HepG2 (cell line): ENCODE measurements around the gene SFT2D1. TPM values are rescaled to one million over a fixed set of nuclear protein-coding genes. Genes with fewer than 3 reads are reported as not detected.

ENCODE experiments used
- ATAC-seq: fragments of 200-7000 bp; cut with Tn5 transposase; 3 replicates; pipeline ENCODE4 v1.9.1; 2020; ENCODE audit warnings: mild to moderate bottlenecking, moderate library complexity
- BruUV-seq: library from RNA; stranded (reverse); fragments of 400-500 nt; replicated peaks from 2 replicates; lab custom pipeline; 2021; lab: Mats Ljungman, UMichigan
- CTCF ChIA-PET: fragments of 300-600 bp; formaldehyde crosslinking; extraction: SDS; loops from one replicate; lab custom pipeline; 2021; ENCODE audit warnings: low total read pairs, inconsistent platforms, low intra/inter-chr PET ratio; lab: Yijun Ruan, JAX
- POLR2A ChIA-PET: fragments of 350-600 bp; sonication (Branson Sonifier 250); formaldehyde crosslinking; loops from one replicate; lab custom pipeline; 2020; ENCODE audit warnings: antibody characterized with exemption, inconsistent platforms; lab: Yijun Ruan, JAX
- DNase-seq: peaks from one replicate; pipeline ENCODE4 v3.0.0-alpha.2; 2015; ENCODE audit warnings: low spot score
- FAIRE-seq: peaks from 3 replicates; lab custom pipeline; 2011; peaks lifted over from hg19 to GRCh38; lab: Jason Lieb, UNC
- H2AFZ ChIP-seq: one replicate; pipeline ENCODE4 v1.6.1; 2011; ENCODE audit warnings: low read length, inconsistent platforms
- H3K27ac ChIP-seq: fragments of 300-600 bp; 3 replicates; pipeline ENCODE4 v1.8.0; 2011; ENCODE audit warnings: mixed run types, mild to moderate bottlenecking, mixed read lengths, low read length, inconsistent platforms; ENCODE audit not compliant: insufficient read depth; ENCODE audit errors: extremely low read length
- H3K27me3 ChIP-seq, 2 experiments: fragments of 200-600 bp in 1 of 2; 2 replicates in 1 of 2; 3 replicates in 1 of 2; pipeline versions ENCODE4 v1.6.0 to v1.8.0; 2011; ENCODE audit warnings: low read length in 2 of 2, mild to moderate bottlenecking in 2 of 2, moderate library complexity in 2 of 2, inconsistent platforms in 1 of 2; ENCODE audit not compliant: insufficient read depth in 2 of 2, control insufficient read depth in 1 of 2
- H3K36me3 ChIP-seq, 2 experiments: fragments of 200-600 bp in 1 of 2; replicated peaks in 1 of 2; 2 replicates in 1 of 2; 3 replicates in 1 of 2; pipeline versions ENCODE4 v1.5.1 to v1.8.0; 2011; ENCODE audit warnings: low read length in 2 of 2, inconsistent platforms in 1 of 2; ENCODE audit not compliant: insufficient read depth in 2 of 2, control insufficient read depth in 1 of 2
- H3K4me1 ChIP-seq: 2 replicates; pipeline ENCODE4 v1.5.1; 2012; ENCODE audit warnings: low read length, inconsistent platforms; ENCODE audit not compliant: insufficient read depth
- H3K4me2 ChIP-seq: 2 replicates; pipeline ENCODE4 v1.6.0; 2011; ENCODE audit warnings: low read depth, low read length, inconsistent platforms
- H3K4me3 ChIP-seq, 3 experiments: fragments of 200-600 bp in 1 of 3; sonication (generic), shearing (Covaris generic) in 1 of 3; replicated peaks in 1 of 3; 2 replicates each; pipeline ENCODE4 v1.5.1; 2011 to 2016; ENCODE audit warnings: low read length in 3 of 3, inconsistent platforms in 2 of 3, low read depth in 2 of 3, mild to moderate bottlenecking in 2 of 3, control low read depth in 1 of 3, mixed read lengths in 1 of 3; ENCODE audit not compliant: insufficient read depth in 1 of 3
- H3K79me2 ChIP-seq: one replicate; pipeline ENCODE4 v1.6.1; 2011; ENCODE audit warnings: low read length, inconsistent platforms; ENCODE audit not compliant: insufficient read depth
- H3K9ac ChIP-seq: 2 replicates; pipeline ENCODE4 v1.6.0; 2011; ENCODE audit warnings: mild to moderate bottlenecking, low read depth, low read length, inconsistent platforms; ENCODE audit not compliant: insufficient read depth
- H3K9me3 ChIP-seq: 2 replicates; pipeline ENCODE4 v1.5.1; 2012; ENCODE audit warnings: mild to moderate bottlenecking, low read length
- H4K20me1 ChIP-seq: 2 replicates; pipeline ENCODE4 v1.6.0; 2011; ENCODE audit warnings: inconsistent platforms, mild to moderate bottlenecking, low read length, moderate library complexity; ENCODE audit not compliant: insufficient read depth
- ISX ChIP-seq: sonication (generic); formaldehyde crosslinking; conservative IDR thresholded peaks from 2 replicates; pipeline ENCODE4 v1.5.0; 2020; ENCODE audit warnings: missing genetic modification reagents
- MTF2 ChIP-seq: sonication (generic); formaldehyde crosslinking; IDR thresholded peaks from 2 replicates; pipeline ENCODE4 v1.5.0; 2020; ENCODE audit warnings: missing genetic modification reagents, borderline replicate concordance
- NFE2L1 ChIP-seq: sonication (generic); formaldehyde crosslinking; IDR thresholded peaks from 2 replicates; pipeline ENCODE4 v1.4.0; 2020; ENCODE audit warnings: missing genetic modification reagents, mild to moderate bottlenecking, borderline replicate concordance
- RELA ChIP-seq: sonication (generic); formaldehyde crosslinking; IDR thresholded peaks from 2 replicates; pipeline ENCODE4 v1.4.0; 2020; ENCODE audit warnings: missing genetic modification reagents
- RXRB ChIP-seq: IDR thresholded peaks from 2 replicates; pipeline ENCODE4 v1.6.1; 2016; ENCODE audit warnings: borderline replicate concordance, missing genetic modification reagents, missing compliant biosample characterization
- SIX1 ChIP-seq: sonication (generic); formaldehyde crosslinking; IDR thresholded peaks from 2 replicates; pipeline ENCODE4 v1.4.0; 2020; ENCODE audit warnings: missing genetic modification reagents, borderline replicate concordance
- SP140L ChIP-seq: sonication (generic); formaldehyde crosslinking; IDR thresholded peaks from 2 replicates; pipeline ENCODE4 v1.4.0; 2020; ENCODE audit warnings: missing genetic modification reagents, borderline replicate concordance
- XRCC5 ChIP-seq: fragments of 200-400 bp; formaldehyde crosslinking; optimal IDR thresholded peaks from 2 replicates; pipeline ENCODE3; 2017; ENCODE audit warnings: mild to moderate bottlenecking, low read length
- ZNF33B ChIP-seq: sonication (generic); formaldehyde crosslinking; IDR thresholded peaks from 2 replicates; pipeline ENCODE4 v1.5.1; 2020; ENCODE audit warnings: mild to moderate bottlenecking, missing genetic modification reagents
- WGBS: methylation state at CpG from one replicate; pipeline ENCODE4 v1.1.6; 2017; ENCODE audit warnings: low lambda C conversion rate; 5-methylcytosine and 5-hydroxymethylcytosine counted together
- in situ Hi-C: cut with HindIII; loops from 2 replicates; pipeline ENCODE4 v1.10.0; 2017; ENCODE audit warnings: low pct_unique_long_range_greater_than_20kb; ENCODE audit not compliant: extremely low pct_ligation_motif_present
- intact Hi-C: fragments of 100-400 bp; cut with micrococcal nuclease; formaldehyde crosslinking; loops from one replicate; pipeline ENCODE4 v1.10.0; 2022; ENCODE audit not compliant: unreplicated experiment
- polyA plus RNA-seq, 8 experiments: library from polyadenylated mRNA; depleted of rRNA in 3 of 8; stranded (reverse) in 7 of 8; unstranded in 1 of 8; fragments of >200 nt; fragmentation: Illumina TruSeq in 4 of 8; extraction: Trizol in 4 of 8; gene quantifications; 2 replicates each; pipeline versions ENCODE4 v1.2.1 to v1.2.3, GENCODE V29; 2011 to 2016; ENCODE audit warnings: low read depth in 4 of 8, missing spikeins in 1 of 8, mixed read lengths in 1 of 8; ENCODE audit not compliant: insufficient read depth in 1 of 8
- total RNA-seq, 5 experiments: library from RNA; depleted of rRNA; stranded (reverse); fragments of >200 nt; fragmentation: Illumina TruSeq; extraction: Trizol; gene quantifications; 2 replicates each; pipeline ENCODE4 v1.2.3, GENCODE V29; 2016; ENCODE audit warnings: low read depth in 1 of 5
- TF ChIP-seq, protein P1 (sequence below): IDR thresholded peaks from 2 replicates; pipeline ENCODE4 v1.6.1; 2016; ENCODE audit warnings: mild to moderate bottlenecking, missing biosample characterization, missing genetic modification reagents
- TF ChIP-seq, protein P2 (sequence below): sonication (generic); formaldehyde crosslinking; IDR thresholded peaks from 2 replicates; pipeline ENCODE4 v1.4.0; 2020; ENCODE audit warnings: missing genetic modification reagents, borderline replicate concordance
- TF ChIP-seq, protein P3 (sequence below): conservative IDR thresholded peaks from 2 replicates; pipeline ENCODE4 v1.6.1; 2018; ENCODE audit warnings: missing genetic modification reagents
- TF ChIP-seq, protein P4 (sequence below): sonication (generic); formaldehyde crosslinking; IDR thresholded peaks from 2 replicates; pipeline ENCODE4 v1.5.1; 2020; ENCODE audit warnings: mild to moderate bottlenecking, missing genetic modification reagents, moderate library complexity

Gene SFT2D1
- total and polyA plus RNA-seq, 2 of the 13 experiments (the other 11 are each of a cell fraction or from before 2014, with no cell fraction given) = 115 to 147 TPM

DNA sequence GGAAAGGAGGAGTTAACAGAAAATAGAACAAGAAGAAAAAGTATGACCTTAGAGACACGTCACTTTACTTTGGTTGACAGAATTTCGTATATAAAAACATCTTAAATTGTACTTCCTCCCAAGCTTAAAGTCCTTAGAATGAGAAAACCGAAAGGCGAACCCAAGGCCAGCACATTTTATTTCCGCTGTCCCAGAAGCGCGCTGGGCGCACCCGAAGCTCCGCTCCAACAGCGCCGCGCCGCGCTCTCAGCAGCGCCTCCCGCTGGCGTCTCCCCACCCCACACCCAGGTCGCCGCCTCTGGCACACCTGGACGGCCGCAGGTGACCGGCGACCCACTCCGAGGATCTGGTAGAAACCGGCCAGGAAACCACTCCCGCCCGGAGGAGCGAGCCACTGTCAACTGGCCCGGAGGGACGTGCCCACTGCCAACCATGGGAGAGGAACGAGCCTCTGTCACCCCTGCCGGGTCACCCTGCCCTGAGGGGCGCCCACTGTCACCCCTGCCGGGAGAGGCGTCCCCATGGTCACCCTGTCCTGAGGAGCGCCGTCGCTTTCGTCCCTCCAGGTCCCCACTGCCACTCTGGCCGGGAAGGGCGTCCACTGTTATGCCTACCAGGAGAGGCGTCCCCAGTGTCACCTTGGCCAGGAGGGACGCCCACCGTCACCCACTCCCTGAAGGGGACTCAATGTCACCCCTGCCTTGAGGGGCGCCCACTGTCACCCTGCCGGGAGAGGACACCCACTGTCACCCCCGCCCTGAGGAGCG is 39.6 kb upstream of the SFT2D1 start:
- ChIA-PET CTCF (interaction anchor here (1.8 to 3.2 kb wide), 4 partner anchors 19 to 106 kb away, joined by 11 to 20 read pairs (median 17); no protein-coding TSS in a partner anchor), POLR2A (interaction anchor here (0.6 to 4.8 kb wide), 12 partner anchors 10 to 105 kb away, joined by 3 to 48 read pairs (median 4); partner anchors contain the start of gene SFT2D1)
- peak overlapping the region; percentile 86 for H3K9ac ChIP-seq
- FAIRE-seq = no peak
- no peaks in the 10 kb centered on the region; the same call in 1 of the 2 replicates for H4K20me1 ChIP-seq
- intact Hi-C loops = loop anchor here (1.0 to 5.0 kb wide), 4 partner anchors 19 to 105 kb away; no protein-coding TSS in a partner anchor
- H3K27ac ChIP-seq = peak overlapping the region; percentile 78
- peak overlapping the region; percentile 98 to 100 (median 99) for H3K4me3 ChIP-seq
- ATAC-seq = peak; percentile 71
- peak overlapping the region; percentile 81 for H2AFZ ChIP-seq
- no peaks in the 10 kb centered on the region for H3K9me3 ChIP-seq
- in situ Hi-C loops = no loop called here
- 0 out of 5 replicates have a peak, but pooled peaks cover 1 to 6% of the 10 kb centered on the region in 2 experiments for H3K36me3 ChIP-seq
- WGBS = under 1% methylated on average over 18 of the region's 49 CpGs
- peaks cover 61% of the 10 kb centered on the region for H3K79me2 ChIP-seq
- no TSS peak for BruUV-seq
- peaks cover 63% of the 10 kb centered on the region for H3K4me1 ChIP-seq
- peak; percentile 58 for DNase-seq
- no peaks in the 10 kb centered on the region; a peak in 1 of 5 replicates for H3K27me3 ChIP-seq
- peak overlapping the region; percentile 97 for H3K4me2 ChIP-seq
- TF ChIP-seq ZNF33B (0 out of 2 replicates have a peak, but pooled peaks have one; percentile 18), NFE2L1 (CRISPR knock-in tag) (peak; percentile 25; the same call in 1 of the 2 replicates), XRCC5 (peak; percentile 91), RELA (CRISPR knock-in tag) (0 out of 2 replicates have a peak, but pooled peaks have one; percentile 71), ISX (CRISPR knock-in tag) (no peak), RXRB (CRISPR knock-in tag) (peak; percentile 82), MTF2 (CRISPR knock-in tag) (peak; percentile 67; the same call in 1 of the 2 replicates), SIX1 (CRISPR knock-in tag) (no peak), SP140L (CRISPR knock-in tag) (0 out of 2 replicates have a peak, but pooled peaks have one; percentile 15)
- TF ChIP-seq, protein P1, sequence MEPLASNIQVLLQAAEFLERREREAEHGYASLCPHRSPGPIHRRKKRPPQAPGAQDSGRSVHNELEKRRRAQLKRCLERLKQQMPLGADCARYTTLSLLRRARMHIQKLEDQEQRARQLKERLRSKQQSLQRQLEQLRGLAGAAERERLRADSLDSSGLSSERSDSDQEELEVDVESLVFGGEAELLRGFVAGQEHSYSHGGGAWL (CRISPR knock-in tag) = no peak
- TF ChIP-seq, protein P2, sequence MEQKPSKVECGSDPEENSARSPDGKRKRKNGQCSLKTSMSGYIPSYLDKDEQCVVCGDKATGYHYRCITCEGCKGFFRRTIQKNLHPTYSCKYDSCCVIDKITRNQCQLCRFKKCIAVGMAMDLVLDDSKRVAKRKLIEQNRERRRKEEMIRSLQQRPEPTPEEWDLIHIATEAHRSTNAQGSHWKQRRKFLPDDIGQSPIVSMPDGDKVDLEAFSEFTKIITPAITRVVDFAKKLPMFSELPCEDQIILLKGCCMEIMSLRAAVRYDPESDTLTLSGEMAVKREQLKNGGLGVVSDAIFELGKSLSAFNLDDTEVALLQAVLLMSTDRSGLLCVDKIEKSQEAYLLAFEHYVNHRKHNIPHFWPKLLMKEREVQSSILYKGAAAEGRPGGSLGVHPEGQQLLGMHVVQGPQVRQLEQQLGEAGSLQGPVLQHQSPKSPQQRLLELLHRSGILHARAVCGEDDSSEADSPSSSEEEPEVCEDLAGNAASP (CRISPR knock-in tag) = peak; percentile 64
- TF ChIP-seq, protein P3, sequence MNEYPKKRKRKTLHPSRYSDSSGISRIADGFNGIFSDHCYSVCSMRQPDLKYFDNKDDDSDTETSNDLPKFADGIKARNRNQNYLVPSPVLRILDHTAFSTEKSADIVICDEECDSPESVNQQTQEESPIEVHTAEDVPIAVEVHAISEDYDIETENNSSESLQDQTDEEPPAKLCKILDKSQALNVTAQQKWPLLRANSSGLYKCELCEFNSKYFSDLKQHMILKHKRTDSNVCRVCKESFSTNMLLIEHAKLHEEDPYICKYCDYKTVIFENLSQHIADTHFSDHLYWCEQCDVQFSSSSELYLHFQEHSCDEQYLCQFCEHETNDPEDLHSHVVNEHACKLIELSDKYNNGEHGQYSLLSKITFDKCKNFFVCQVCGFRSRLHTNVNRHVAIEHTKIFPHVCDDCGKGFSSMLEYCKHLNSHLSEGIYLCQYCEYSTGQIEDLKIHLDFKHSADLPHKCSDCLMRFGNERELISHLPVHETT = no peak
- TF ChIP-seq, protein P4, sequence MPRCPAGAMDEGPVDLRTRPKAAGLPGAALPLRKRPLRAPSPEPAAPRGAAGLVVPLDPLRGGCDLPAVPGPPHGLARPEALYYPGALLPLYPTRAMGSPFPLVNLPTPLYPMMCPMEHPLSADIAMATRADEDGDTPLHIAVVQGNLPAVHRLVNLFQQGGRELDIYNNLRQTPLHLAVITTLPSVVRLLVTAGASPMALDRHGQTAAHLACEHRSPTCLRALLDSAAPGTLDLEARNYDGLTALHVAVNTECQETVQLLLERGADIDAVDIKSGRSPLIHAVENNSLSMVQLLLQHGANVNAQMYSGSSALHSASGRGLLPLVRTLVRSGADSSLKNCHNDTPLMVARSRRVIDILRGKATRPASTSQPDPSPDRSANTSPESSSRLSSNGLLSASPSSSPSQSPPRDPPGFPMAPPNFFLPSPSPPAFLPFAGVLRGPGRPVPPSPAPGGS = no peak
